OCI-LY7 (cell line): ENCODE results near the gene PPP4R1. TPM values are rescaled to one million over a fixed set of nuclear protein-coding genes. Genes with fewer than 3 reads are reported as not detected.
"Not testable (repeated sequence)": the region's sequence is repeated elsewhere in the genome, so short reads cannot be mapped to it uniquely, and the experiment has no call there.

Experiments used
- BruUV-seq: library from RNA; stranded (reverse); fragments of 400-500 nt; replicated peaks from 2 replicates; lab custom pipeline; 2021; lab: Mats Ljungman, UMichigan
- CTCF ChIA-PET: fragments of 300-600 bp; sonication (Branson Sonifier 250); formaldehyde crosslinking; loops from one replicate; lab custom pipeline; 2022; ENCODE audit warnings: antibody characterized with exemption; ENCODE audit not compliant: unreplicated experiment; lab: Charles Lee
- POLR2A ChIA-PET: fragments of 300-600 bp; sonication (Branson Sonifier 250); formaldehyde crosslinking; loops from one replicate; lab custom pipeline; 2022; ENCODE audit warnings: antibody characterized with exemption; lab: Charles Lee
- DNase-seq: peaks from one replicate; pipeline ENCODE4 v3.0.0-alpha.2; 2015; ENCODE audit warnings: low spot score
- H2AFZ ChIP-seq: fragments of 200-600 bp; sonication (generic), shearing (Covaris generic); 2 replicates; pipeline ENCODE4 v1.6.1; 2014; ENCODE audit warnings: mild to moderate bottlenecking, antibody characterized with exemption, low read length, moderate library complexity
- H3K27ac ChIP-seq: fragments of 200-600 bp; sonication (generic); 2 replicates; pipeline ENCODE4 v1.5.1; 2014; ENCODE audit warnings: mixed run types, low read depth, mild to moderate bottlenecking, moderate library complexity, low read length, inconsistent platforms; ENCODE audit not compliant: poor library complexity, severe bottlenecking
- H3K36me3 ChIP-seq: fragments of 200-600 bp; sonication (generic); 2 replicates; pipeline ENCODE4 v1.6.1; 2014; ENCODE audit warnings: mild to moderate bottlenecking, antibody characterized with exemption, low read length, moderate library complexity, mixed read lengths; ENCODE audit not compliant: insufficient read depth
- H3K4me1 ChIP-seq: fragments of 200-600 bp; sonication (generic); 2 replicates; pipeline ENCODE4 v1.5.1; 2014; ENCODE audit warnings: mild to moderate bottlenecking, low read length; ENCODE audit not compliant: insufficient read depth, poor library complexity, severe bottlenecking
- H3K4me2 ChIP-seq: fragments of 200-600 bp; sonication (generic); 2 replicates; pipeline ENCODE4 v1.6.1; 2014; ENCODE audit warnings: mild to moderate bottlenecking, low read length
- H3K4me3 ChIP-seq: fragments of 200-600 bp; sonication (generic); 2 replicates; pipeline ENCODE4 v1.5.1; 2014; ENCODE audit warnings: mild to moderate bottlenecking, low read depth, low read length; ENCODE audit not compliant: poor library complexity, severe bottlenecking
- H3K79me2 ChIP-seq: fragments of 200-600 bp; sonication (generic); 2 replicates; pipeline ENCODE4 v1.6.1; 2016; ENCODE audit warnings: low read depth, mild to moderate bottlenecking, low read length, moderate library complexity, mixed read lengths; ENCODE audit not compliant: insufficient read depth
- H3K9me2 ChIP-seq: fragments of 200-600 bp; sonication (generic); 2 replicates; pipeline ENCODE4 v1.6.1; 2016; ENCODE audit warnings: mild to moderate bottlenecking, low read length, mixed read lengths; ENCODE audit not compliant: insufficient read depth
- H3K9me3 ChIP-seq: fragments of 200-600 bp; sonication (generic); 2 replicates; pipeline ENCODE4 v1.6.1; 2014; ENCODE audit warnings: mild to moderate bottlenecking, mixed run types, low read length, mixed read lengths
- H4K20me1 ChIP-seq: fragments of 200-600 bp; sonication (generic); 2 replicates; pipeline ENCODE4 v1.6.1; 2014; ENCODE audit warnings: mild to moderate bottlenecking, antibody characterized with exemption, low read length, moderate library complexity, mixed read lengths; ENCODE audit not compliant: insufficient read depth
- EZH2phosphoT487 ChIP-seq: fragments of 200-600 bp; sonication (generic); IDR thresholded peaks from 2 replicates; pipeline ENCODE4 v1.6.1; 2018; ENCODE audit warnings: low read depth, borderline replicate concordance, mild to moderate bottlenecking, mixed run types, antibody characterized with exemption, low read length, moderate library complexity, mixed read lengths
- intact Hi-C: fragments of 100-400 bp; cut with micrococcal nuclease; formaldehyde crosslinking; loops from one replicate; pipeline ENCODE4 v1.10.0; 2022; ENCODE audit not compliant: unreplicated experiment
- total RNA-seq, 2 experiments: library from RNA; depleted of rRNA in 1 of 2; stranded (reverse); fragments of >200 nt in 1 of 2; shearing (Covaris generic) in 1 of 2; gene quantifications; 2 replicates each; pipeline ENCODE4 v1.2.3, GENCODE V29; 2014 to 2022
- TF ChIP-seq, protein P1 (sequence below): fragments of 200-600 bp; sonication (generic); conservative IDR thresholded peaks from 2 replicates; pipeline ENCODE4 v1.5.1; 2014; ENCODE audit warnings: mild to moderate bottlenecking, antibody characterized with exemption, low read length, moderate library complexity, mixed read lengths

Gene PPP4R1
- total RNA-seq, 2 experiments from 2014 or later: 64.9 to 72.4 TPM

DNA sequence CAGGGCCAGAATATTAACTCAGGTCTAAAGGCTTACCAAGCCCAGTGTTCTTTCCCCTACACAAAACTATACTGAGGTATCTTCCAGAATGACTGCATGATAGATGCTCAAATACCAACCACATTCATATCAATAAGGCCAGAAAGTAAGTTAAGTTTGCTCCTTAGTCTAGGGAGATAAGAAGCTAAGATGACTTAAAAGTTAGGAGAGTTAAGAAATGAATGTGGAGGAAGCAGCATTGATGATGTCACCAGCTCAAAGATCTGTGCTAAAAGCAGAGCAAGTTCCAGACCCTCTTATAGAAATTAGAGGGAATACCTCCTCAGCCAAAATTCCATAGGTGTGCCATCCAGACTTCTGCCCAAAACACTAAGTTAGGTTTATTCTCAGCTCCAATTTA, 6.1 kb downstream of the PPP4R1 start:
- no TSS peak for BruUV-seq
- Histone ChIP-seq H3K4me3 (no peak overlapping the region), H3K36me3 (peaks cover 22% of the 10 kb centered on the region), H3K79me2 (peaks cover 56% of the 10 kb centered on the region), H2AFZ (no peak overlapping the region), H3K9me2 (no peaks in the 10 kb centered on the region), H3K4me1 (peaks cover 13% of the 10 kb centered on the region), H4K20me1 (peaks cover 3% of the 10 kb centered on the region; the same call in 1 of the 2 replicates), H3K27ac (no peak overlapping the region), H3K9me3 (0 out of 2 replicates have a peak, but pooled peaks cover under 1% of the 10 kb centered on the region), H3K4me2 (no peak overlapping the region)
- DNase-seq: no peak
- intact Hi-C loops: no loop called here
- POLR2A ChIA-PET: interaction anchor here (0.6 to 1.5 kb wide), 4 partner anchors 9 to 938 kb away, joined by 4 to 6 read pairs (median 4); no protein-coding TSS in a partner anchor
- CTCF ChIA-PET: no interaction called here
- TF ChIP-seq, protein P1, sequence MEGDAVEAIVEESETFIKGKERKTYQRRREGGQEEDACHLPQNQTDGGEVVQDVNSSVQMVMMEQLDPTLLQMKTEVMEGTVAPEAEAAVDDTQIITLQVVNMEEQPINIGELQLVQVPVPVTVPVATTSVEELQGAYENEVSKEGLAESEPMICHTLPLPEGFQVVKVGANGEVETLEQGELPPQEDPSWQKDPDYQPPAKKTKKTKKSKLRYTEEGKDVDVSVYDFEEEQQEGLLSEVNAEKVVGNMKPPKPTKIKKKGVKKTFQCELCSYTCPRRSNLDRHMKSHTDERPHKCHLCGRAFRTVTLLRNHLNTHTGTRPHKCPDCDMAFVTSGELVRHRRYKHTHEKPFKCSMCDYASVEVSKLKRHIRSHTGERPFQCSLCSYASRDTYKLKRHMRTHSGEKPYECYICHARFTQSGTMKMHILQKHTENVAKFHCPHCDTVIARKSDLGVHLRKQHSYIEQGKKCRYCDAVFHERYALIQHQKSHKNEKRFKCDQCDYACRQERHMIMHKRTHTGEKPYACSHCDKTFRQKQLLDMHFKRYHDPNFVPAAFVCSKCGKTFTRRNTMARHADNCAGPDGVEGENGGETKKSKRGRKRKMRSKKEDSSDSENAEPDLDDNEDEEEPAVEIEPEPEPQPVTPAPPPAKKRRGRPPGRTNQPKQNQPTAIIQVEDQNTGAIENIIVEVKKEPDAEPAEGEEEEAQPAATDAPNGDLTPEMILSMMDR: no peak
- no peak for TF ChIP-seq EZH2phosphoT487

DNA sequence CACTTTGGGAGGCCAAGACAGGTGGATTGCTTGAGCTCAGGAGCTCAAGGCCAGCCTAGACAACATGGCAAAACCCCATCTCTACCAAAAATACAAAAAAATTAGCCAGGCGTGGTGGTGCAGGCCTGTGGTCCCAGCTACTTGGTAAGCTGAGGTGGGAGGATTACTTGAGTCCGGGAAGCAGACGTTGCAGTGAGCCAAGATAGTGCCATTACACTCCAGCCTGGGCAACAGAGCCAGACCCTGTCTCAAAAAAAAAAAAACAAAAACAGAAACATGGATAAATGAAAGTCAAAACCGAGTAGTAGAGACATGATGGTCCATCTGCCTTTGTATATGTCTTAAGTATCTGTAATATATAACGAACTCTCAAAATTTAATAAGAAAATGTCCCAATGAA, 7.2 kb downstream of the PPP4R1 start:
- Histone ChIP-seq H3K36me3 (peaks cover 22% of the 10 kb centered on the region), H3K79me2 (peaks cover 48% of the 10 kb centered on the region; the same call in 1 of the 2 replicates)
- intact Hi-C loops, DNase-seq, H3K9me3 ChIP-seq, H3K4me3 ChIP-seq, H4K20me1 ChIP-seq, H3K9me2 ChIP-seq, H2AFZ ChIP-seq, H3K4me1 ChIP-seq, BruUV-seq, H3K4me2 ChIP-seq, CTCF ChIA-PET, H3K27ac ChIP-seq: not testable (repeated sequence)
- POLR2A ChIA-PET: interaction anchor here (0.8 to 1.5 kb wide), 2 partner anchors 8 to 14 kb away, joined by 4 to 6 read pairs; no protein-coding TSS in a partner anchor

DNA sequence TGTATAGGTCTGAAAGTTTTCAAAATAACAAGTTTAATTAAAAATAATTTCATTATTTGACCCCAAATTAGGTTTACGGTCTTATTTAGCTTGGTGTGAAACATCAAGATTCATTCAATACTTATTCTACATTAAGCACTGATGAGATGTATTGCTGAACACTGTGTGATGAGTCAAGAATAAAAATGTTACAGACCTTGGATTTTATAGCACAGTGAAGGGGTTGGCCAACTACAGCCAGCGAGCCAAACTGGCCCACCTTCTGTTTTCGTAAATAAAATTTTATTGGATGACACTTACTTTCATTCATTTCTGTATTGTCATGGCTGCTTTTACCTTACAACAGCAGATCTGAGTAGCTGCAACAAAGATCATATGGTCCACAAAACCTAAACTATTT, 8.3 kb downstream of the PPP4R1 start:
- BruUV-seq: no TSS peak
- no peaks in the 10 kb centered on the region; the same call in 1 of the 2 replicates for H4K20me1 ChIP-seq
- POLR2A ChIA-PET: interaction anchor here (1.0 kb wide), 1 partner anchor 311 kb away, joined by 5 read pairs; no protein-coding TSS in a partner anchor

More for the DNA sequence above, 8.3 kb downstream of the PPP4R1 start:
- intact Hi-C loops: no loop called here
- no peaks in the 10 kb centered on the region for H3K4me1 ChIP-seq
- TF ChIP-seq, protein P1: no peak
- H3K4me2 ChIP-seq: no peak overlapping the region
- CTCF ChIA-PET: no interaction called here
- H3K79me2 ChIP-seq: peaks cover 39% of the 10 kb centered on the region; the same call in 1 of the 2 replicates
- H2AFZ ChIP-seq: no peak overlapping the region
- peaks cover 10% of the 10 kb centered on the region for H3K9me3 ChIP-seq
- H3K4me3 ChIP-seq: no peak overlapping the region
- H3K36me3 ChIP-seq: peaks cover 23% of the 10 kb centered on the region
- no peak overlapping the region for H3K27ac ChIP-seq
- H3K9me2 ChIP-seq: no peaks in the 10 kb centered on the region
- DNase-seq: no peak
